ENCODE results near the gene SAGE1. TPM values are rescaled to one million over a fixed set of nuclear protein-coding genes. Genes with fewer than 3 reads are reported as not detected.

The SAGE1 gene
- total and polyA plus RNA-seq, 3 experiments from 2014 or later: not detected

Other genes starting within 250 kb of the SAGE1 start
- not detected for gene CT45A1, start 180.1 kb upstream of the SAGE1 start, total RNA-seq
- not detected for gene CT45A1, start 180.1 kb upstream of the SAGE1 start, polyA plus RNA-seq
- gene CT45A3, start 125.5 kb upstream of the SAGE1 start, total RNA-seq: not detected
- gene CT45A3, start 125.5 kb upstream of the SAGE1 start, polyA plus RNA-seq: not detected
- not detected for gene CT45A5, start 108.2 kb upstream of the SAGE1 start, total RNA-seq
- not detected for gene CT45A5, start 108.2 kb upstream of the SAGE1 start, polyA plus RNA-seq
- gene CT45A6, start 90.9 kb upstream of the SAGE1 start, total RNA-seq: not detected
- not detected for gene CT45A6, start 90.9 kb upstream of the SAGE1 start, polyA plus RNA-seq
- gene CT45A2, start 73.7 kb upstream of the SAGE1 start, total RNA-seq: not detected
- gene CT45A2, start 73.7 kb upstream of the SAGE1 start, polyA plus RNA-seq: not detected
- not detected for gene CT45A7, start 56.4 kb upstream of the SAGE1 start, total RNA-seq
- not detected for gene CT45A7, start 56.4 kb upstream of the SAGE1 start, polyA plus RNA-seq
- not detected for gene CT45A8, start 39.2 kb upstream of the SAGE1 start, total RNA-seq
- not detected for gene CT45A8, start 39.2 kb upstream of the SAGE1 start, polyA plus RNA-seq
- gene CT45A9, start 21.9 kb upstream of the SAGE1 start, total RNA-seq: not detected
- gene CT45A9, start 21.9 kb upstream of the SAGE1 start, polyA plus RNA-seq: not detected
- not detected for gene CT45A10, start 272 bp upstream of the SAGE1 start, total RNA-seq
- not detected for gene CT45A10, start 272 bp upstream of the SAGE1 start, polyA plus RNA-seq
- gene MMGT1, start 80.3 kb downstream of the SAGE1 start, total RNA-seq: 10 to 100 TPM; 27.6 to 28.4 TPM
- gene MMGT1, start 80.3 kb downstream of the SAGE1 start, polyA plus RNA-seq: 8.2 TPM
- gene SLC9A6, start 91.7 kb downstream of the SAGE1 start, total RNA-seq: 10 to 100 TPM; 14.9 to 16.2 TPM
- 18.0 TPM for gene SLC9A6, start 91.7 kb downstream of the SAGE1 start, polyA plus RNA-seq

Measured in CD8-positive, alpha-beta memory T cell (primary cell).